Bronchus fibroblast of lung (primary cell): ENCODE measurements around the gene EXTL2. TPM values are rescaled to one million over a fixed set of nuclear protein-coding genes. Genes with fewer than 3 reads are reported as not detected.

Experiments
- total RNA-seq: library from RNA; depleted of rRNA; stranded (reverse); fragments of >200 nt; gene quantifications from 2 replicates; pipeline ENCODE4 v1.2.3, GENCODE V29; 2015

Gene EXTL2
- 17.5 and 19.7 TPM in 2 replicates for total RNA-seq

GRCh38 chr1:100894603-100895539 lies at the start of gene EXTL2:
Gene EXTL2 (minus strand): TSS chr1:100894842. CDS start chr1:100888757, 6,085 bp downstream.

DNA sequence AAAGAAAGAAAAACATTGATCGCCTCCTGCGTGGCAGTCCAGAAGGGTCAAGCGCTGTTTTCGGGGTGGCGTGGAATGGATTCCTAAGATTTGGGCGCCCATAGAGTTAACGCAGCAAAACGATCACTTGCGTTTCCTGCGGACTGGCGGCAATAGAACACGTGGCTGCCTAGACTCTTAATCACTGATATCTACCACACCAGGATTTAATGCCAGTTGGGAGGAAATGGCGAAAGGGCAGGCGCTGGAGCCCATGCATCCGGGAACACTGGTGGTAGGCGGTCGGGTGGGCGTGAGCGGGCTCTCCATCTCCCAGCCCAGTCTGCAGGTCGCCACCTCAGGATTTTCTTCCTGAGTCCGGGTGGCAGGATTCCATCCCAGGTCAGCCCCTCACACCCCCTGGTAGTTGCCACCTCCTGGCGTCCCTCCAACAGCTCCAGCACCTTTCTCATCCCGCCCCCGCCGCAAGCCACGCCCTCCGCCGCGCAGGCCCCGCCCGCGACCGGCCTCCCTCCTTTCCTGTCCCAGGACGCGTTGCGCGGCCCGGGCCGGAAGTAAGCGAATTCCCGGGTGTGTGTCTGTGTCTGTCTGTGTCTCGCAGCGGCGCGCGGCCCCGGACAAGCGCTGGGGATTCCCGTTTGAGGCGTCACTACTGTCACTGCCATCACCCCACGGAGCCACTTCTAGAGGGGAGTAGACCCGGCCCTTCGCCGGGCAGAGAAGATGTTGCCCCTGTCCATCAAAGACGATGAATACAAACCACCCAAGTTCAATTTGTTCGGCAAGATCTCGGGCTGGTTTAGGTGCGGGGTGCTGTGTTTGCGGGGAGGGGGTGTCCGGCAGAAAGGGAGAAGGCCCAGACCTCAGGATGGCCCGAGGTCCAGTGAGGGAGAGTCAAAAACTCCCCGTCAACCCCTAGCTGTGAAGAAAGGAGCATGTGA lies 1.2 kb upstream of the EXTL2 start, which contains the start of gene SLC30A7:
Gene SLC30A7 (plus strand): TSS at position 551 of the 941 bp plus-strand sequence. CDS start 173 bp downstream, at position 724.

Other genes with a start within 250 kb of the EXTL2 start
- gene VCAM1, start 175.1 kb downstream of the EXTL2 start, total RNA-seq = 4.5 and 5.7 TPM in 2 replicates
- gene SLC30A7, start 1.2 kb upstream of the EXTL2 start, total RNA-seq = 15.9 and 23.2 TPM in 2 replicates
- gene DPH5, start 130.9 kb upstream of the EXTL2 start, total RNA-seq = 36.7 and 40.4 TPM in 2 replicates